Spinal cord (tissue), 10 donors: ENCODE measurements around the gene MSX1. TPM values are rescaled to one million over a fixed set of nuclear protein-coding genes. Genes with fewer than 3 reads are reported as not detected.

Experiments
- DNase-seq, 6 donors: peaks; one replicate each; pipeline versions ENCODE4 v3.0.0 to v3.0.0-alpha.2; 2013 to 2015; ENCODE audit warnings: low spot score in 6 of 6, low read depth in 4 of 6
- H3K27ac ChIP-seq: one replicate; pipeline ENCODE4 v1.5.1; 2013; ENCODE audit warnings: low read depth, low read length, control low read depth
- H3K27me3 ChIP-seq: one replicate; pipeline ENCODE4 v1.6.1; 2013; ENCODE audit warnings: low read length; ENCODE audit not compliant: control insufficient read depth, insufficient read depth
- H3K36me3 ChIP-seq: one replicate; pipeline ENCODE4 v1.6.1; 2013; ENCODE audit warnings: low read length; ENCODE audit not compliant: control insufficient read depth, insufficient read depth
- H3K4me1 ChIP-seq: one replicate; pipeline ENCODE4 v1.6.1; 2013; ENCODE audit warnings: low read length; ENCODE audit not compliant: control insufficient read depth, insufficient read depth
- H3K4me3 ChIP-seq: one replicate; pipeline ENCODE4 v1.5.1; 2013; ENCODE audit warnings: low read depth, low read length, control low read depth
- H3K9me3 ChIP-seq: one replicate; pipeline ENCODE4 v1.6.1; 2013; ENCODE audit warnings: low read length; ENCODE audit not compliant: control insufficient read depth, insufficient read depth
- WGBS: methylation state at CpG from one replicate; pipeline ENCODE4 v1.1.5; 2013; ENCODE audit warnings: missing lambda C conversion rate; ENCODE audit not compliant: insufficient coverage; 5-methylcytosine and 5-hydroxymethylcytosine counted together
- polyA plus RNA-seq, 2 donors: library from polyadenylated mRNA; unstranded; fragments of 120-200 nt; gene quantifications; one replicate each; pipeline ENCODE4 v1.2.1, GENCODE V29; 2013; ENCODE audit not compliant: insufficient read length in 2 of 2
- total RNA-seq, 2 donors: library from RNA; depleted of rRNA in 1 of 2; stranded (reverse); fragments of 120-200 nt in 1 of 2; fragments of >200 nt in 1 of 2; gene quantifications; one replicate each; pipeline versions ENCODE4 v1.2.3 to v1.2.4, GENCODE V29; 2013 to 2014
- donor health status: healthy.

The MSX1 gene
- total and polyA plus RNA-seq, 4 donors, result 1.7 to 48.8 (median 11.0) TPM

DNA sequence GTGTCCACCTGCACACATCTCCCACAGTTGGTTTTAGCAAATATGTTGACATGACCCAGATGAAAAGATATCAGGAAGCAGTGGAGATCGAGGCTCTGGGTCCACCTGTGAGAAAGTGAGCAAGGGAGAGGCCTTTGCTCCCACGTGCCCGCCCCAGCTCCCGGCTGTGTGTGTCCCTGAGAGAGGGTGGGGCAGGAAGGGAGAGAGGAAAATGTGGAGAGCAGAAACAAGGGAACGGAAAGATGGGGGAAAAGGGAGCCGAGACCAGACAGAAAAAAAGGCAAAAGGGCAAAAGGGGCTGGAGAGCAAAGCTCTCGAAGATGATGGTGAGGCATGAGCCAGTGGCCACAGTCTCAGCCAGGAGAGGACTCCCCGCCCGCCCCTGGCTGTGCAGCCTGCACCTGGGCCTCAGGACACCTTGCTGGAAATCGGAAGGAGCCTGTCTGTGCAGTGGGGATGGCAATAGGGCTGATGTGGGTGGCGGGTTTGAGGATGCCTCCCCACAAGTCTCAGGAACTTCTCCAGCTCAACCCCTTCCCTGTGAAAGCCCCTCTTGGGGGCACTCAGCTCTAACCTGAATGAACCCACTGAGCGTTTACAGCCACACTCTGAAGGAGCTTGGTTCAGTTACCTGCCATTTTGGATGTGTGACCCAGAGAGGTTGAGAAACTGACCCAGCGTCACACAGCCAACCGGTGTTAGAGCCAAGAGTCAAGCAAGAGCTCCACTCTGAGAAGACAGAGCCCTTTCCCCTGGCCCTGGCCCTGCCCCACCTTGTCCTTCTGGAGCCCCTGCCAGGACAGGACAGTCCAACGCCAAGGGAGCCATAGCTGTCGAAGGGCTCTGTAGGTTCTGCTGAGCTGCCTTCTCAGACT lies 20.3 kb upstream of the MSX1 start:
- no peak for DNase-seq
- Histone ChIP-seq H3K27ac (peak overlapping the region; percentile 30), H3K36me3 (no peaks in the 10 kb centered on the region), H3K4me1 (peaks cover 24% of the 10 kb centered on the region), H3K27me3 (peaks cover 2% of the 10 kb centered on the region), H3K9me3 (no peaks in the 10 kb centered on the region), H3K4me3 (no peak overlapping the region)
- 67% methylated on average over 14 of the region's 16 CpGs for WGBS

DNA sequence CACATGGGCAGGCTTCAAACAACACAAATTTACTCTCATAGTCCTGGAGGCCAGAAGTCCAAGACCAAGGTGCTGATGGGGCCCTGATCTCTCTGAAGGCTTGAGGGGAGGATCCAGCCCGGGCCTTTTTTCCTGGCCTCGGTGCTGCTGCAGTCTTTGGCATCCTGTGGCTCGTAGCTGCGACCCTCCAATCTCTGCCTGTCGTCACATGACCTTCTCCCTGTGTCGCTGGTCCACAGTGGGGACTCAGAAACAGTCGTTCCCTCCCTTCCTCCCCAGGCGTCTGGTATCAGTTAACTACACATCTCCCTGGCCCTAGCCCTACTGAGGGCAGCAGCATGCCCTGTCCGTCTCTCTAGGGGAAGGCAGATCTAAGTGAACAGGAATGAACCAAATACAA lies 19.1 kb upstream of the MSX1 start:
- WGBS, result 55% methylated on average over 9 of the region's 9 CpGs
- DNase-seq, result no peak
- no peak overlapping the region for H3K4me3 ChIP-seq
- no peaks in the 10 kb centered on the region for H3K9me3 ChIP-seq
- H3K27me3 ChIP-seq, result peaks cover 2% of the 10 kb centered on the region
- H3K4me1 ChIP-seq, result peaks cover 26% of the 10 kb centered on the region
- H3K27ac ChIP-seq, result no peak overlapping the region
- H3K36me3 ChIP-seq, result no peaks in the 10 kb centered on the region

DNA sequence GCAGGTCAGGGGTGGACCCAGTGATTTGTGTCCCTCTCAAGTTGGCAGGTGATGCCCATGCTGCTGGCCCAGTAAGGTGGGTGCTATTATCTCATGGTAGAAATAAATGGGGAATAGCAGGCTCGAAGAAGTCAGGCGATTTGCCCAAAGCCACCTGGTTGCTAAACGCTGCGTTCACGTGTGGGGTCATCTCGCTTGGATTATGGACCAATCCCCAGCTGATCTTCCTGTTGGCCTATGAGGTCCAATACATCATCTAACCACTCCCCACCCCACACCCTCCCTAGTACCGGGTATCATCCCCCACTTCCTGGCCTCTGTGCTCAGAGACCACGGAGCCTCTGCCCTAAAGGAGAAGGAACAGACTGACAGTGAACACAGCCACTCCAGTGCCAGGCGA lies 18.3 kb upstream of the MSX1 start:
- Histone ChIP-seq H3K4me3 (no peak overlapping the region), H3K27me3 (peaks cover 2% of the 10 kb centered on the region), H3K9me3 (no peaks in the 10 kb centered on the region), H3K27ac (no peak overlapping the region), H3K4me1 (peaks cover 26% of the 10 kb centered on the region), H3K36me3 (no peaks in the 10 kb centered on the region)
- no peak for DNase-seq
- 92% methylated on average over 9 of the region's 9 CpGs for WGBS

DNA sequence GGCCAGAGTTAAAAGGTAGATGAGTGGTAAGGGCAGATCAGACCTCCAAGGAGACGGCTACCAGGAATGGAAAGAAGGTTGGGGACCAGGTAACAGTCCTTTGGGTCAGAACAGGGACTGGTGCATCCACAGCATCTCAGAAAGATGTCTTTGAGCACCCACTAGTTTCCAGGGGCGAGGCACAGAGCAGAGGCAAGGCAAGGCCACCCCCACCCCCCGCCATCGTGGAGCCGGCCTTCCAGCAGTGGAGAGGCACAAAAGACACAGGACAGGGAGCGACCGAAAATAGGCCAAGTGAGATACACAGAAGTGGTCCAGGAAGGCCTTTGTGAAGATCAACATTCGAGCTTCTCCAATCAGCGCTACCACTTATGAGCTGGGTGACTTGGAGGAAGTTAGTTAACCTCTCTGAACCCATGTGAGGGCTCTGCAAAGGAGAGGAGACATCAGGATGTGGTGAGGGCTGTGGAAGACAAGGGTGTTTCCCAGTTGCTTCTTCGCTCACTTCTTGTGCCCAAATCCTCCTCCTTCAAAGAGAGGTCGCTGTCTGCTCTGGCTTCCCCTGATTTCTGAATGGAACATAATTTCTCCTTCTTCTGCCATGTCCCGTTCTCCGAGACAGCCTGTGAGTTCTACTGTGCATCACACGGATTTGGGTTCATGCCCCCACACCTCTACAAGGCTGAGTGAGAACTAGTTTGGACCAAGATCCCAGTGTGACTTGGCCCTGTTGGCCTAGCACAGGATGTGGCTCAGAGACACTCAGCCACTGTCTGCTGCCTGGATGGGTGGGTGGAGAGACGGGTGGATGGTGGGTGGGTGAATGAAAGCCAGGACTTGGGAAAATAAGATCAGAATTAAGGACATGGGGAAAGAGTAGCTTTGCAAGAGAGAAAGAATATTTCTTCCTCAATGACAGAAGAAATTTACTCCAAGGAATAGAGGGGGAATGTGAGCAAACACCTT lies 16.7 kb upstream of the MSX1 start:
- DNase-seq, result no peak
- Histone ChIP-seq H3K27ac (no peak overlapping the region), H3K9me3 (no peaks in the 10 kb centered on the region), H3K4me1 (peaks cover 26% of the 10 kb centered on the region), H3K4me3 (no peak overlapping the region), H3K27me3 (peaks cover 2% of the 10 kb centered on the region), H3K36me3 (no peaks in the 10 kb centered on the region)
- WGBS, result 94% methylated on average over 14 of the region's 15 CpGs

- no peaks in the 10 kb centered on the region for H3K9me3 ChIP-seq
- no peaks in the 10 kb centered on the region for H3K36me3 ChIP-seq
- peaks cover 18% of the 10 kb centered on the region for H3K4me1 ChIP-seq
- WGBS, result 23% methylated on average over 10 of the region's 16 CpGs
- no peak overlapping the region for H3K27ac ChIP-seq
- H3K4me3 ChIP-seq, result no peak overlapping the region
- peaks cover 2% of the 10 kb centered on the region for H3K27me3 ChIP-seq
- DNase-seq, result peak in 2 of 6 donors; percentile 22 to 72
Observed at GRCh38 chr4:4843635-4844291, 15.7 kb upstream of the MSX1 start.

DNA sequence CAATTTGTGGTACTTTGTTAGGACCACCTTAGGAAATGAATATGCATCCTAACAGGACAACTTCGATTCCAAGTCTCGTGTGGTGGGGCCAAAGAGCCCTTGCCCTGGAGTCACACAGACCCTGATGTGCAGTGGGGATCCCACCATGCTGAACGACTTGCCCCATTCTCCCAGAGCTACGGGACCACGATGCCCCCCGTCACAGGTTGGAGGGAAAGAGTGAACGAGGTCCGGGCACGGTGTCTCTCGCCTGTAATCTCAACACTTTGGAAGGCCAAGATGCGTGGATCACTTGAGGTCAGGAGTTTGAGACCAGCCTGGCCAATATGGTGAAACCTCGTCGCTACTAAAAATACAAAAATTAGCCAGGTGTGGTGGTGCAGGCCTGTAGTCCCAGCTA lies 14.4 kb upstream of the MSX1 start:
- Histone ChIP-seq H3K4me1 (peaks cover 10% of the 10 kb centered on the region), H3K36me3 (no peaks in the 10 kb centered on the region), H3K4me3 (no peak overlapping the region), H3K27me3 (peaks cover 7% of the 10 kb centered on the region), H3K27ac (no peak overlapping the region), H3K9me3 (no peaks in the 10 kb centered on the region)
- no peak for DNase-seq
- WGBS, result 94% methylated on average over 12 of the region's 13 CpGs

DNA sequence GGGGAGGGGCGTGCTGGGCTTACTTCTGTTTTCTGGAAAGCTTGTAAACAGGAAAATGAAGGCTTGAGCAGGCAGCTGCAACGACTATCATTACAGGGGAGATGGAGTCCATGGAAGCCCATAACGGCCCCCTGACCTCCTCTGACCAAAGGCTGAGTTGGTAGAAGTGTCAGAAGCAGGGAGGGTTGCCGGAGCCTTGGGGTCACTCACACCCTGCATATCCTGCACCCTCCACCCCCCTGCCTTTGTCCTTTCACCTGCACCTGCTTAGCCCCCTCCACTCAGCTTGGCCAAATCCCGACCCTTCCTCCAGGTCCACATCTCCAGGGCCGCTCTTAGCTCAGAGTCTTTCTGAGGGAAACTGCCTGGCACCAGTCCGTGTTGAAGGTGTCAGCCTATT lies 12.5 kb upstream of the MSX1 start:
- peaks cover 17% of the 10 kb centered on the region for H3K27me3 ChIP-seq
- no peak overlapping the region for H3K4me3 ChIP-seq
- 67% methylated on average over 6 of the region's 7 CpGs for WGBS
- no peak overlapping the region for H3K27ac ChIP-seq
- H3K4me1 ChIP-seq, result peaks cover 10% of the 10 kb centered on the region
- H3K36me3 ChIP-seq, result no peaks in the 10 kb centered on the region
- DNase-seq, result no peak
- H3K9me3 ChIP-seq, result no peaks in the 10 kb centered on the region

DNA sequence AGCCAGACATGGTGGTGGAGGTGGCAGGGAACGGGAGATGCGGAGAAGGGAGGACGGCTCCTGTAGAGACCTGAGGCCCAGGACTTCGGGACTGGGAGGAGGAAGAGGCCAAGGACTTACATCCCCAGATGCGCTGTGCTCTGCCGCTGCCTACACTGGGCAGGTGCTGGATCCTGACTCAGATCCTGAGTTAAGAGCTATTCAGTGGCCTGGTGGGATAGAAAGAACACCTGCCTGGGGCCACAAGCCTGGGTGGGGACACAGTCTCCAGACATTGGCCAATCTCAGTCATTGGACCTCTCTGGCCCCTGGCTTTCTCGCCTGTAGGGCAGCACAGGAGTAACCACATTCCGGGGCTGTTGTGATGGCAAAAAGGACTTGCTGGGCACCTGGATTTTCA lies 10.9 kb upstream of the MSX1 start:
- Histone ChIP-seq H3K27ac (no peak overlapping the region), H3K4me3 (no peak overlapping the region), H3K4me1 (peaks cover 23% of the 10 kb centered on the region), H3K27me3 (peaks cover 30% of the 10 kb centered on the region), H3K9me3 (no peaks in the 10 kb centered on the region), H3K36me3 (no peaks in the 10 kb centered on the region)
- WGBS, result 93% methylated on average over 8 of the region's 8 CpGs
- DNase-seq, result no peak

GRCh38 chr4:4849106-4849505 lies 10.4 kb upstream of the MSX1 start:
- WGBS, result 66% methylated on average over 2 of the region's 3 CpGs
- no peak overlapping the region for H3K27ac ChIP-seq
- no peak overlapping the region for H3K4me3 ChIP-seq
- H3K4me1 ChIP-seq, result peaks cover 21% of the 10 kb centered on the region
- no peaks in the 10 kb centered on the region for H3K36me3 ChIP-seq
- peaks cover 36% of the 10 kb centered on the region for H3K27me3 ChIP-seq
- no peak for DNase-seq
- no peaks in the 10 kb centered on the region for H3K9me3 ChIP-seq
